Body of pancreas (tissue), 4 donors: ENCODE data around the gene ST3GAL6. TPM values are rescaled to one million over a fixed set of nuclear protein-coding genes. Genes with fewer than 3 reads are reported as not detected.
A peak's percentile ranks its signal among the peaks of the same experiment; 100 is the strongest.

Experiments
- ATAC-seq: fragments of 150-250 bp; one replicate; pipeline ENCODE4 v1.9.1; 2016
- DNase-seq, 4 donors: peaks; one replicate each; pipeline ENCODE4 v3.0.0-alpha.2; 2019
- H3K27ac ChIP-seq, 4 donors: fragments of 200-600 bp; sonication (generic); 1 replicate in 3 of 4; 2 replicates in 1 of 4; pipeline versions ENCODE4 v1.5.1 to v1.6.1; 2016 to 2019; ENCODE audit warnings: mild to moderate bottlenecking in 1 of 4, mixed read lengths in 1 of 4, moderate library complexity in 1 of 4
- H3K27me3 ChIP-seq, 2 donors: fragments of 200-600 bp; sonication (generic); one replicate each; pipeline ENCODE4 v1.6.0; 2016; ENCODE audit warnings: mild to moderate bottlenecking in 1 of 2
- H3K36me3 ChIP-seq, 2 donors: fragments of 200-600 bp; sonication (generic); replicated peaks in 1 of 2; 2 replicates each; pipeline ENCODE4 v1.5.1; 2016; ENCODE audit warnings: low read depth in 2 of 2; ENCODE audit not compliant: insufficient read depth in 1 of 2
- H3K4me1 ChIP-seq: fragments of 200-600 bp; sonication (generic); one replicate; pipeline ENCODE4 v1.6.0; 2016
- H3K4me3 ChIP-seq, 2 donors: fragments of 200-600 bp; sonication (generic); 1 replicate in 1 of 2; 2 replicates in 1 of 2; pipeline ENCODE4 v1.5.1; 2016 to 2019
- H3K9me3 ChIP-seq, 3 donors: fragments of 200-600 bp; sonication (generic); 1 replicate in 2 of 3; 2 replicates in 1 of 3; pipeline ENCODE4 v1.5.1; 2016
- POLR2A ChIP-seq, 3 donors: fragments of 450-650 bp; IDR thresholded peaks; one replicate each; pipeline ENCODE4 v1.6.1; 2016; ENCODE audit warnings: antibody characterized with exemption in 3 of 3, mild to moderate bottlenecking in 2 of 3
- WGBS, 2 donors: methylation state at CpG; one replicate each; pipeline ENCODE4 v1.1.5; 2017; 5-methylcytosine and 5-hydroxymethylcytosine counted together
- intact Hi-C: fragments of 100-400 bp; cut with DNase I; formaldehyde crosslinking; loops from one replicate; pipeline ENCODE4 v1.15.1; 2023
- total RNA-seq, 2 donors: library from RNA; depleted of rRNA; stranded (reverse); fragments of >200 nt; gene quantifications; one replicate each; pipeline ENCODE4 v1.1.0, GENCODE V29; 2016
- TF ChIP-seq, protein P1 (sequence below), 7 experiments: fragments of 450-650 bp in 4 of 7; fragments of 200-600 bp in 3 of 7; sonication (generic) in 3 of 7; IDR thresholded peaks; one replicate each; pipeline ENCODE4 v1.5.1; 2016 to 2019; ENCODE audit warnings: antibody characterized with exemption in 7 of 7

ST3GAL6 gene
- total RNA-seq, 2 donors from 2014 or later = 8.0 to 35.3 TPM

GRCh38 chr3:98769448-98769847, 6.3 kb downstream of the ST3GAL6 start:
- TF ChIP-seq POLR2A (IDR thresholded peaks at IDR 0.05) = no peak
- TF ChIP-seq, protein P1, sequence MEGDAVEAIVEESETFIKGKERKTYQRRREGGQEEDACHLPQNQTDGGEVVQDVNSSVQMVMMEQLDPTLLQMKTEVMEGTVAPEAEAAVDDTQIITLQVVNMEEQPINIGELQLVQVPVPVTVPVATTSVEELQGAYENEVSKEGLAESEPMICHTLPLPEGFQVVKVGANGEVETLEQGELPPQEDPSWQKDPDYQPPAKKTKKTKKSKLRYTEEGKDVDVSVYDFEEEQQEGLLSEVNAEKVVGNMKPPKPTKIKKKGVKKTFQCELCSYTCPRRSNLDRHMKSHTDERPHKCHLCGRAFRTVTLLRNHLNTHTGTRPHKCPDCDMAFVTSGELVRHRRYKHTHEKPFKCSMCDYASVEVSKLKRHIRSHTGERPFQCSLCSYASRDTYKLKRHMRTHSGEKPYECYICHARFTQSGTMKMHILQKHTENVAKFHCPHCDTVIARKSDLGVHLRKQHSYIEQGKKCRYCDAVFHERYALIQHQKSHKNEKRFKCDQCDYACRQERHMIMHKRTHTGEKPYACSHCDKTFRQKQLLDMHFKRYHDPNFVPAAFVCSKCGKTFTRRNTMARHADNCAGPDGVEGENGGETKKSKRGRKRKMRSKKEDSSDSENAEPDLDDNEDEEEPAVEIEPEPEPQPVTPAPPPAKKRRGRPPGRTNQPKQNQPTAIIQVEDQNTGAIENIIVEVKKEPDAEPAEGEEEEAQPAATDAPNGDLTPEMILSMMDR (IDR thresholded peaks at IDR 0.05) = no peak
- peak overlapping the region in 3 of 4 donors; percentile 78 to 84 (median 81) for H3K27ac ChIP-seq
- no peaks in the 10 kb centered on the region for H3K27me3 ChIP-seq
- H3K9me3 ChIP-seq = no peaks in the 10 kb centered on the region
- peaks cover 15% of the 10 kb centered on the region for H3K4me1 ChIP-seq
- ATAC-seq = no peak
- DNase-seq = no peak
- no peak overlapping the region for H3K4me3 ChIP-seq
- H3K36me3 ChIP-seq = no peaks in the 10 kb centered on the region
- intact Hi-C loops = no loop called here

- peak; percentile 87 for ATAC-seq
- DNase-seq = peak; percentile 31 to 69 (median 52)
- Histone ChIP-seq H3K27ac (peak overlapping the region; percentile 37 to 84 (median 80)), H3K9me3 (no peaks in the 10 kb centered on the region), H3K27me3 (no peaks in the 10 kb centered on the region), H3K4me1 (peaks cover 15% of the 10 kb centered on the region), H3K4me3 (no peak overlapping the region), H3K36me3 (no peaks in the 10 kb centered on the region)
- intact Hi-C loops = no loop called here
- WGBS, 2 donors = 36% methylated on average over 8 of the region's 8 CpGs
- TF ChIP-seq, protein P1 (IDR thresholded peaks at IDR 0.05) = no peak
- TF ChIP-seq POLR2A (IDR thresholded peaks at IDR 0.05) = peak in 1 of 3 donors; percentile 21
Measured at GRCh38 chr3:98770261-98771039, 7.3 kb downstream of the ST3GAL6 start.

DNA sequence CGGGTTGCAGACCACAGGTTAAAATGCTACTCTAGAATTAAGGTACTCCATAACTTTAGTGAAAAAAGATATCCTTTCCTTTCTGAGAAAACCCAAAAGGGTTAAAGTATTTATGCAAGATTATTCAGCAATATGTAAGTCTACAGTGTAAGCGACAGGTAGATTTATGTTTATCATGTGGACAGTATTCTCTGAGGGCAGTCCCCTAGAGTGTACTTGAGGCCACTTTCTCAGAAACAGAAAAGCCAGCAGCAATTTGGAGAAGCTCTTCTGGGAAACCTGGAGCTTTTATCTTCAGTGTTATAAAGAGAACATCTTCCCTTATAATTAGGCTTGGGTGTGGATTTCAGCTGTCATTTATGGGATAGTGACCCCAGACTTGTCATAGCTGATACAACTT, 8.9 kb downstream of the ST3GAL6 start:
- H3K27me3 ChIP-seq = no peaks in the 10 kb centered on the region
- no peaks in the 10 kb centered on the region for H3K36me3 ChIP-seq
- intact Hi-C loops = no loop called here
- no peaks in the 10 kb centered on the region for H3K9me3 ChIP-seq
- peak overlapping the region in 3 of 4 donors; percentile 32 to 84 (median 81) for H3K27ac ChIP-seq
- 63 to 69% methylated on average over 2 of the region's 2 CpGs for WGBS, 2 donors
- ATAC-seq (no peak), DNase-seq (no peak)
- no peak overlapping the region for H3K4me3 ChIP-seq
- TF ChIP-seq, protein P1 (IDR thresholded peaks at IDR 0.05) = no peak
- TF ChIP-seq POLR2A (IDR thresholded peaks at IDR 0.05) = no peak
- H3K4me1 ChIP-seq = peaks cover 15% of the 10 kb centered on the region

GRCh38 chr3:98775459-98776139, 12.5 kb downstream of the ST3GAL6 start:
- DNase-seq (no peak), ATAC-seq (no peak)
- Histone ChIP-seq H3K4me1 (peaks cover 37% of the 10 kb centered on the region), H3K36me3 (no peaks in the 10 kb centered on the region), H3K27me3 (no peaks in the 10 kb centered on the region), H3K27ac (peak overlapping the region in 1 of 4 donors; percentile 71), H3K9me3 (no peaks in the 10 kb centered on the region), H3K4me3 (no peak overlapping the region)
- TF ChIP-seq POLR2A (IDR thresholded peaks at IDR 0.05) = no peak
- TF ChIP-seq, protein P1 (IDR thresholded peaks at IDR 0.05) = no peak
- 32 to 48% methylated on average over 3 of the region's 3 CpGs for WGBS, 2 donors
- intact Hi-C loops = no loop called here
